NCI-H69 (cell line): Measurements from ENCODE around the gene CFAP43.
A peak's percentile ranks its signal among the peaks of the same experiment; 100 is the strongest.

Experiments
- DNase-seq: peaks from one replicate; lab custom pipeline; 2025; lab: John Stamatoyannopoulos, UW

Gene CFAP43

DNA sequence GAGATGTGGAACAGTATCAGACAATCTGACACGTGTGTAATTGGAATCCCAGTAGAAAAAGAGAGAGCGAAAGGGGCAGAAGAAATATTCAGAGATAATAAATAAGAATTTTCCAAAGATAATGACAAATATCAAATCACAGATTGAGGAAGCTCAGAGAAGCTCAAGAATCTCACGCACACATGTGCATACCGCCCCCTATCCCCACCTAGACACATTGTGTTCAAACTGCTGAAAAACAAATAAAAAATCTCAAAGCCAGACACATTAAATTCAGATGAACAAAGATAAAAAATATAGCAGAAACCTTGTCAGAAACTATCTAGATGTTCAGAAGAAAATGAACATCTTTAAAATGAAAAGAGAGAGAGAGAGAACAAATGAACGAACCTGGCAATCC lies 92.9 kb downstream of the CFAP43 start:
- DNase-seq: peak; percentile 7

DNA sequence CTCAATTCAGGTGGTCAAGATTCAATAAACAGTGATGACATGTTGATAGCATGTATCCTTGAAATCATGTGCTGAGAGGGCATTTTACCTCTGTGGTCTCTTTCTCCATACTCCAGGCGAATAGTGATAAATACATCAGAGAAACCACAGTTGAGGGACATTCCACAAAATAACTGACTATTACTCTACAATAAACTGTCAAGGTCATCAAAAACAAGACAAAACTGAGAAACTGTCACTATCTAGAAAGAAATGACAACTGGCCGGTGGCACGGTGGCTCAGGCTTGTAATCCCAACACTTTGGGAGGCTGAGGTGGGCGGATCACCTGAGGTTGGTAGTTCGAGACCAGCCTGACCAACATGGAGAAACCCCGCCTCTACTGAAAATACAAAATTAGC lies 94.0 kb downstream of the CFAP43 start:
- no peak for DNase-seq

DNA sequence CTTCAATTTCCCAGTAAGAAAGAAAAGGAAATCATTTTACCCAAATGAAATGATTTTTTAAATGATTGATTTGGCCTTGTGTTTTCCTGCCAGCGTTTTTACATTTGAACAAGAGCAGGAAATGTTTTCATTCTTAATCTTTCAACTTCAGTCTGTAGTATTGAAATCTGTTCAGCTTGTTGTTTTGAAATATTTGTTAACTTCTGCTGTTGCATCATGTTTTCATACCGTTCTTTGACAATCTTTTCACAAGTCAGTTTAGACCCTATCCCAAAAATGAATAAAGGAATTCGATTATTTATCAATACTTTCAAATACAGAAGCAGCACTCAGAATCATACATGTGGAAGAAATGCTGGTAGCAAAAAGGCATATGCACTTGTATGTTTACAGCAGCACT lies 102.1 kb downstream of the CFAP43 start:
- DNase-seq: no peak

DNA sequence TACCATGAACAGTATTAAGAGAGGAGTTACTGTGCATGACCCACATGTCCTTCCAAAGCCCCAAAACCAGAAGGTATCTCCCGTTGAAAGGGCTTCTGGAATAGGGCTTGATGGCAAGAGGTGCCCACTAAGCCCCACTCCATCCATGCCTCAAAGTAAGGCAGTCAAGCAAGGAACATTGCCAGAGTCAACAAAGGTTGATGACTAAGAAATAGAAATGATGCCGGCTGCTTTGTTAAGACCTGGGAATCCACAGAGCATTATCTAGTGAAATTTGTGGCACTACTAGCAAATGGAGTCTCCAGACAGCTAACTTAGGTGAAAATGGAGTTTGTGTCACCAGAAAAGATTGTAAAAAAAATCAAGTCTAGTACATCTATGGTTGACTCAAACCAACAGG lies 104.0 kb downstream of the CFAP43 start:
- DNase-seq: no peak

DNA sequence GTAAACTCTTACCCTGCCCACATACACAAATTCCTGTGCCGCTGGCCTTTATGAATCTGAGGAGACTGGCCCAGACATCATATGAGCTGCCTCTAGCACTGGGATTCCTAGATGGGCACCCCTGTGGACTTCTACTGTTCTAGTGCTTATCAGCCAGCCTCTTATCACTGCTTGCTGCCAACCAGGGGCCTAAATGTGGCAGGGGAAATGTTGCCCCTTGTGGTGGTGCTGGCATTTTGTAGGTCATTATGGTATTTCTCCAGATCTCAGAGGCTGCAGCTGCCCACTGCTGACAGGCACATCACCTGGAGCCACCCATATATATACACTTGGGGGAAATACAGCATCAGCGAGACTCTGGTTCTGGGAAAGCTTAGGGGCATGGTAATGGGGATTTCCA lies 104.8 kb downstream of the CFAP43 start:
- DNase-seq: peak; percentile 52

DNA sequence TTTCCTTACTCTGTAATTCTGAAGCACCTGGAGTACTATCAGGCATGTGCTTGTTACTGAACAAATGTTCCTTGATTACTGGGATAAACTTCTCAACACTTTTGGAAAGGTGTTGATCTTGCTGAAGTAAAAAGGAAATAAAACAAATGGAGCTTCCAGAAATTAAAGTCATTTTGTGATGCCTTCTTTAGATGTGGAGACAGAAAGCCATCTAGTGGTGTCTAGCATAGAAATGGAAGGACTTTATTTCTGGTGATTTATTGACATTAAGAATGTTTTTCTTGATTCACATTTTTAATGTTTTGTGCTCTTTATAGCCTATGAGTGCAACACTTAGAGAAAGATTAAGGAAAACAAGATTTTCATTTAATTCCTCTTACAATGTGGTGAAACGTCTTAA lies 108.8 kb downstream of the CFAP43 start:
- DNase-seq: peak; percentile 34

DNA sequence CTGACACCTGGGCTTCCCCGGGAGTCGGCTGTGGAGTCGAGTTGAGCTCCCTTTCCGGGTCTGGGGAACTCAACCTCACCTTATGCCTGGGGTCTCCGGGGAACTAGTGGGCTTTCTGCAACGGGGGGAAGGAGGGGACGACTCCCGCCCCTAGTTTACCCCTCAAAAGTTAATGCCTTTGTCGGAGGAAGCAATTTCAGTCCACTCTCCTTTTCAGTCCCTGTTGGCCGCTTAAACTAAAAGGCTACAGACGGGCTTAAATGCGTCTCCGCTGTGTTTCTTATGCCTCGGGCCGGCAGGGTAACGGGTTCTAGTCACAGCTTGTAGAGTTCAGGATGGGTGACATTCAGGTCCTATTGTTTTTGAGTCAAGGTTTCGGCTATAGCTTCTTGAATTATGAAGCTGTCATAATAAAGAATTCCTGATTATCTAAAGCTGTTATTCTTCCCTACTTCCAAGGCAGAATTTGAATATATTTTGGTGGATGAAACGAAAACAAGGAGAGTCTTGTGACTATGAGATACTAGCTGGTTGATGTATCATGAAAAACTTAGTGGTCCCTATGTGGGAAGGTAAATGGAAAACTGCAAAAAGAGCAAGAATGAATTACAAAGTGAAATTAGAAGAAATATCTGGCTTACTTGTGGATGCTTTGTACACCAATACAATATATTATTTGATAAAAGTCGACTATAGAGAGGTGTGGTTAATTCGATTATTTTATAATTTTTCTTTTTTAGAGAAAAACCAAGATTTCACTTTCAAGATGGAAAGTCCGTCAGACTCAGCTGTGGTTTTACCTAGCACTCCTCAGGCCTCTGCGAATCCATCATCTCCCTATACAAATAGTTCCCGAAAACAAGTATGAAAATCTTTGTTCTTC lies 109.7 kb downstream of the CFAP43 start:
- DNase-seq: peak; percentile 85

DNA sequence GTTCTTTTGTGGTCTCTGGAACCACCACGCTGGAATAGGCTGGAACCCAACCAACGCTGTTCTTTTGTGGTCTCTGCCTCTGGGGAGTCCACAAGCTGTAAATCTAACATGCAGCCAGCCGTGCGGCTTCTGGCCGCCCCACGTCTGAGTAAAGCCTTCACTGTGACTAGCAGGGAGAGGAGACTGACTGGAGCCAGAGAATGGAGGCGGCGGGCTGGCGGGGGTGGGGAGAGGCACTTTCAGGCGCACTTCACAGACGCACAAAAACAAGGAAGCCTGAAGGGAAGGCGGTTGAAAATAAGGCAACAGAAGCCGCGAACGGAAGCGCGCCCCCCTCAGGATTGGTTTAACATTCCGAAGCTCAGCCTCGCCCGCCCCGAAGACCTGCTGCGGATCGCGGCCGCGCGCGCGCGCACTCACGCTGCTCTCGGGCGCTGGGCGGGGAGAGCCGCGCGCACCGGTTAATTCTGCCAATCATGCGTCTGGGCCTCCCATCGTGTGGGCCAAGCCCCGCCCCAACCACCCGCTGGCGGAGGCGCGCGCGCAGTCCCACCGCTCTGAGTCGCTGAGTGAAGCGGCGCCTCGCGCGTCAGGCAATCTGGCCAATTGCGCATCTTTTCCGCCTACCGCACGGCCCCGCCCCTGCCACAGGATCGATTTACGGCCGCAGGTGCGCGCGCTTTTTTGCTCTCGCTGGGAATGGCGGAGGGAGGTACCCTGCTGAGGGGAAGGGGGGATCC lies 110.5 kb downstream of the CFAP43 start, which contains the start of gene SFR1:
TSS of gene SFR1 (plus strand) at position 687 of the 740 bp plus-strand sequence. CDS start at position 700, 13 bp downstream.
- DNase-seq: peak; percentile 97

DNA sequence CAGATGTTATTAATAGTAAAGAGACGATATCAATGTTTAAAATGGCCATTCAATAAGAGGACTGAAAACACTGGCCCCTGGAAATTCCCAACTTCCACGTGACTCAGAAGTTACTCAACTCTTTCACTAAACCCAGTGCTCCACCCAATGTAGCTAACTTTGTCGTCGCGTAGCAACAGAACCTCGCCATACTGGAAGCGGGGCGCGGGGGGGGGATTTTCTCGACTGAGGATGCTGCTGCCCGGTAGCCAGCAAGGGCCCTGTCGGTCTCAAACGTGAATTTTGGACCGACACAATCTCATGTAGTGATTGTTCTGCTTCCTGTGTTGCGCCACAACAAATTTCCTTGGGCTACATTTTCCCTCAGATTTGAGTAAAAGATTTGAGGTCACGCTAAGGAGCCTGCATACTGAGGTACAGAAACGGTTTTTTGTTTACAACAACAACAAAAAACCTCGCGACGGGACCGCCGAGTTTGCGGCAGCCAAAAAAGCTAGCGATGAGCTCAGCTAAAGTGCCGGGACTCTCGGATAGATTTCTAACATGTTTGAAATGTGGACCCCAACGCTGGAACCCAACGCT lies 111.2 kb downstream of the CFAP43 start:
- DNase-seq: peak; percentile 89

DNA sequence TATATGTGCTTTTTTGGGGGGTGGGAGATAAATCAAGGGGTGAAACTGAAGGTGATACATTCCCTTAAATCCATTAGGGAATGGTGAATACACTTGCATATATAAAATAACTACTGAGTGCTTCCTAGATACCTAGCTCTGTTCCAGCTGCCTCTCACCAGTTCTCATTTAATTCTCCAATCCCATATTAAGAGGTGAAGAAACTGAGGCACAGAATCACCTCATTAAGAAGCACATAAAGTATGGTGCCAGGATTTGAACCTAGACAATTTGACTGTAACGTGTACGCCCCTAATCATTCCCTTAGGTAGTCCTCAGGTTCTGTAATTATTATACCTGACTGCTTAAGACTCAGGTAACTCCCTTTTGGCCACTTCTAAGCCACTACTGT lies 111.7 kb downstream of the CFAP43 start:
- DNase-seq: no peak

DNA sequence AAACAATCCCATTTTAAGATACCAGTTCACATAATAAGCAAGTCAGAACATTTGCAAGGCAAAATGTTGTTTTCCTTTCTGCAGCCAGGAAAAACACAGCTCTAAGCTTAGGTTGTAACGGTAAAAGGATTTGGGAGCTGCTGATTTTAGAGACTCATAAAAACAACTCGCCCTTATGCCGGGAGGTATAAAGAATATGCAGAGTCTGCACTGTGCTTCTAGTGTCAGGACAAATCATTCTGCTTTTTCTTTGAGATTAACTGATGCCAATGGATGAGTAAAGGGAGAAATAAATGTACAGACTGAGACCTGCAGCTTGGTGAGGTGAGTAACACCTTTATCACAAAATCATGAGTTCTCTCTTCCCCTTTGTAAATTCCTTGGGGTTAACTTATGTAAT lies 112.2 kb downstream of the CFAP43 start:
- peak; percentile 8 for DNase-seq

DNA sequence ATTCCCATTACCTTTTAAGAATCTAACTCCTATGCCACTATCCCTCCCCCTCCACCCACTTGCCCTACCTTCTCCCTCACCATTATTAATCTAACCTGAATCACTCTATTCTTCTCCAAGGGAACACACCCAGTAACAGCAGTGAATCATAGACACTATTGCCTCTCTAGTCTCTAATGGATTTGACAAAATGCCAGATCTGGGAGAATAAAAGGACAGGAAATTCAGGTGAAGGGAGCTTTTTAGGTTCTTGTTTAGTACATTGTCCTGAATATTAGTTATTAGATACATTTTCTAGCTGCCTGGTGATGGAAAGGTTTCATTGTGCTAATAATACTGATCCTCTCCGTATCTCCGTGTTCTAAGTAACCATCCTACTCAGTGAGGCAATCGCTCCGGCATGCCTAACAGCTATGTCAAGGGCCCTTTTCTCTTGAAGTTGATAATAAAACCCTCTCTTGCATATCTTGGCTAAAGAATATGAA lies 114.3 kb downstream of the CFAP43 start:
- peak; percentile 87 for DNase-seq

DNA sequence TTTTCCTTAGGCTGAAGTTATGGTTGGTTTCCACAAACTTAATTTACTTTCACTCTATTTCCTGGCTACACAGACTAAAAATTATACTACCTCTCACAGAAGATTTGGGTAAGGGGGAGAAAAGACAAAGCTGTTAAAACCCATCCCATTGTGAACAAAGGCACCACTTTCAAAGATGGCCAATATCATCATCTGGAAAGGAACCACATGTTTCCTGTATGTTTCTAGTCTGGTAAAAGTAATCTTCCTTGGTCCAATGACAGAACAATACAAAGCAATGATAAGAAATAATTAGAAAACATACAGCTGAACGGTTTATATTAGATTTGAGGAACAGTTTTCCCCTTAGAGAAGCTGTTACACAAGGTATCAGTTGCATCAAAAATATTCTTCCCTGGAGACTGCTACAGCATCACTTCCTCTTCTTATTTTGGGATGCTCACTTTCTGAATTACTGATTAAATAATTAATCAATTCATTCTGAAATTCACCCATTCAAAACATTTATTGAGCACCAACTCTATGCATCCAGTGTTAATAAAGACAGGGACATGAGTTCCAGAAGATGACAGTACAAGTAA lies 118.7 kb downstream of the CFAP43 start:
- DNase-seq: no peak

DNA sequence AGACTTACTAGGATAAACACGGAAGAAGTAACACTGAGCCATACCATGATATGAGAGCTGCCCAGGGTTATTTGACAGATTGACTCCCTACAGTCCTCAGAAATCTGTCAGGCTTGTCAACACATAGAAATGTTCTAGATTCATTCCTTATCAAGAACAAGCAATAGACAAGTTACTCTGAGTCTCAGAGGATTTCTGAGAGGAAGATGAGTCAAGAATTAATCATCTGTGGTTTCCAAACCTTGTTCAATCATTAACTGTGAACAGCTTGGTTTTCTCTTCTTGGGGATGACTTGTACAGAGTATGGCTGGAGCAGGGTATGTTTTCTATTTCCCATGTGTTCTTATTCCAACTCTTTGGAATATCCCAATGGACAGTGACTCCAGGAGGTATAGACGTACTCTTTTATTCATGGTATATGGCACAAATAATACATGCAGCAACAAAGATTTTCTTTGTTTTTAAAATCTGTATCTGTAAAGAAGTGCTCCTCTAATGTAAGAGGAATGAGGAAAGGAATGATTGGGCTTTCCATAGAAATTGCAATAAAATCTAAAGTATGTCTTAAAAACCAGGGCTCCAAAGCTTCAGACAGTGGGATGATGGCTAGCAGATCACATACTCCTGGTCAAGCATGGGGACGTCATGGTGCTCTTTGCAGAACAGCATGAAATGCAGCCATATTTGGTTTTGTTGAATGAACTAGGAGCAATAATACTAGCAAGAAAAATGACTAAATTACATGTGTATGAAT lies 122.1 kb downstream of the CFAP43 start:
- no peak for DNase-seq

DNA sequence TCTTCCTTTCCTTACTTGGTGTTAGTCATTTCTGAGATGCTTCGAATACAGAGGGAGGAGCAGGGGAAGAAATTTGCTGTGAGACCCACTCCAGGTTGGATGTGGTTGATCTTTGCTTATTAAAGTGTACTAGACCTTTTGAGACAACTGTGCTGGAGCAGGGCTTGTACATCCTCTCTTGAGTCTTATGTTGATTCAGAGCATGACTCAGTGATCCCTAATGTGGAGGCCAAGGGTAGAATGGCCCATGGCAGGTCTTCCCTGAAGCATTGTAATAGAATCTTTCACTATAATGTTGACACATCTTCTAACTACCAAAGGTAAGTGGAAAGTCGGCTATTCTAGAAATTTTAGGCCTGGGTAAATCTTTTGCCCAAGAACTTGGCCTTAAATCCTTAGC lies 127.2 kb downstream of the CFAP43 start:
- DNase-seq: no peak

DNA sequence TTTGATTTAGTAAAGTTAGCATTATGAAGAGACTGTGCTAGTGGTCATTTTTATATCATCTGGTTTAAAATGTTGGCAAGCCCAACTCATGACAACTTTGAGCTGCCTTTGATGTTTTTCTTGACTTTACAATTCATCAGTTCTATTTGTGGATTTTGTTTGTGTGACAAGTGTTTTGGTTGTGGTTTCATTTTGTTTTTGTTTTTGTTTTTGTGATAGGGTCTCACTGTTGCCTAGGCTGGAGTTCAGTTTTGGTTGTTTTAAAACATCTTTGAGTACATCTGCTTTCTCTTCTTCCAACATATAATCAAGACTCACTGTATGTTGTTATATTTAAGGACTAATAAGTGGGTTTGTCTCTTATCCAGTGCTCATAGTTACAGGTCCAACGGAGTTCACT lies 127.7 kb downstream of the CFAP43 start:
- no peak for DNase-seq

DNA sequence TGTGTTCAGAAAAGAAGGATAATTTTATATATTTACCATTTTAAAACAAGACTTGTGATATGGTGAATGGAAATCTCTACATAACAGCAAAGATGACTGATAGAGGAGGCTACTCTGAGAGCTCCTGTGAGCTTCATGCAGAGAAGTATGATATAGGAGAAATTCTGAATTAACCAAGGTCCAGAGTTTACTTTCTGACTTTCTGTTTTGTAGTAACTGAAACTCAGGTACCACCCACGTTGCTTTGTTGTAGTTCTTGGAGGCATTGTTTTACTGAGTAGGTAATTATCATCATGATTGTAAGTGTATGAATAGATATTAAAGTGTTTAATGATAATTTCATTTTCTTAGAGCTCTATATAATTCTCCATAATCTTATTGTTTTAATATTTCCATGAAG lies 128.2 kb downstream of the CFAP43 start:
- no peak for DNase-seq

DNA sequence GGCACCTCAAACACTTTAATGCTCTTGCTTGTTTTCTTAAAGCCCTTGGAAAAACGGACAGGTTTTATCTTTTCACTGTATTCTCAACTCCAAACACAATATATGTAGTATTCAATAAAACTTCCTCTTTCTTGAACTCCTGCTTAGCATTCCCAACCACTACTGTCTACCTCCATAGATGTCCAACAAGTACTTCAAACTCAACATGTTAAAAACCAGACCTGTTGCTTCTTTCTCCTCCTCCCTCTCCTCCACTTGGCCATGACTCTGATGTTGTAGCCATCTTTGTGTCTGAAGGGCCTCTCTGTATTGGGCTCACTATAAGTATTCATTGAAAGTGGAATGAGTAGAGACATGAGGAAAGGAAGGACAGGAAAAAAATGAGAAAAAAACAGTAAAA lies 130.3 kb downstream of the CFAP43 start:
- DNase-seq: no peak

DNA sequence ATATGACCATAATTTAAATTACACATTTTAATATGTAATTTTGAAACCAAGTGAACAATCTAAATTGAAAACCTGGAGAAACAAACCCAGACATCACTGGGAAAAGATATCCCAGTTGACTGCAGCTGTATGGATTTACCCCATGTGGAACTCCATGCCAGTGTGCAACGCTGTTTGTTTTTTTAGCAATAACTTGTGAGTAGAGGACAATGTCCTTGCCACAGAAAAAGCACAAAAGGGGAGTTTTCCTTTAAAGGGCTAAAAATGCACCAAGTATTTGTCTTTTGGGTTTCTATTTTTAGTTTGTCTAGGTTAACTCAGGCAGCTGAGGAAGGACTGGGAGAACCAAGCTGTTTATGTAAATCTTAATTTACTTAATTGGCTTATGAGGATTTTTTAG lies 131.4 kb downstream of the CFAP43 start:
- DNase-seq: no peak

DNA sequence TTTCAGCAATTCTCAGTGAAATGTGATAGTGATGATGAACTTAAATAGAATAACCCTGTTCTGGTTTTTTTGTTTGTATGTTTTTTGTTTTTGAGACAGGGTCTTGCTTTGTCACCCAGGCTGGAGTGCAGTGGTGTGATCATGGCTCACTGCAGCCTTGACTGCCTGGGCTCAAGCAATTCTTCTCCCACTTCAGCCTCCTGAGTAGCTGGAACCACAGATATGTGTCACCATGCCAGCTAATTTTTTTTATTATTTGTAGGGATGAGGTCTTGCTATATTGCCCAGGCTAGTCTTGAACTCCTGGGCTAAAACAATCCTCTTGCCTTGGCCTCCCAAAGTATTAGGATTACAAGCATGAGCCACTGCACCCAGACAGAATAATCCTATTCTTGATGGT lies 132.2 kb downstream of the CFAP43 start:
- DNase-seq: no peak

DNA sequence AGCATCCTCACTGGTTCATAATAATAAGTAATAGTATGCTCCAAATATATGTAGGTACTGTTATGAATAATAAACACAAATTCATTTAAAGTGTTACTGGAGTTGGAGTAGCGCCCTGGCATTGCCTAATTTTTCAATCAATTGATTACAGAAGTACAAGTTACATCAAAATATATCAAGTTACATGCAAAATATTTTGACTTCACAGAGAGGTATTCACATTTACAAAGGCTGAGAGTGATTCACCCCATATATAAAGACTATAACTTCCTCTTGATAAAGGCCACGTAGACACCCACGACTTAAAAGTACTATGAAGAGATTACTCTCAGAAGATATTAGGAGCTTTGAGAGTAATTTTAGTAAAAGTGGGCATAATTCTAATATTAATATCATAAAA lies 132.9 kb downstream of the CFAP43 start:
- DNase-seq: no peak
